KBM-7 (cell line): ENCODE results near the gene PPP1R13B.

Experiments used
- DNase-seq: peaks from one replicate; pipeline ENCODE4 v3.0.0-alpha.2; 2015
- in situ Hi-C: fragments of 300-500 bp; cut with MboI; formaldehyde crosslinking; loops from 2 replicates; pipeline ENCODE4 v1.14.3; 2020; ENCODE audit warnings: low sequenced_read_pairs, low pct_unique_long_range_greater_than_20kb, mixed read lengths

The PPP1R13B gene

GRCh38 chr14:103881268-103882201, 34.2 kb upstream of the PPP1R13B start:
- in situ Hi-C loops: no loop called here
- DNase-seq: no peak

GRCh38 chr14:103880348-103881267, 33.2 kb upstream of the PPP1R13B start:
- in situ Hi-C loops: no loop called here
- DNase-seq: peak; percentile 51

- in situ Hi-C loops: no loop called here
- no peak for DNase-seq
Observed at GRCh38 chr14:103879570-103880347, 32.4 kb upstream of the PPP1R13B start.

GRCh38 chr14:103879118-103879569, 31.8 kb upstream of the PPP1R13B start:
- in situ Hi-C loops: no loop called here
- DNase-seq: no peak

- DNase-seq: no peak
- in situ Hi-C loops: no loop called here
Observed at GRCh38 chr14:103878180-103878579, 30.8 kb upstream of the PPP1R13B start.

GRCh38 chr14:103875010-103875409, 27.6 kb upstream of the PPP1R13B start:
- no peak for DNase-seq
- in situ Hi-C loops: no loop called here

- in situ Hi-C loops: no loop called here
Observed at GRCh38 chr14:103872481-103873113, 25.2 kb upstream of the PPP1R13B start.

GRCh38 chr14:103871596-103872480, 24.5 kb upstream of the PPP1R13B start:
- DNase-seq: no peak

More at GRCh38 chr14:103872481-103873113, 25.2 kb upstream of the PPP1R13B start:
- no peak for DNase-seq

GRCh38 chr14:103870891-103871595, 23.7 kb upstream of the PPP1R13B start:
- DNase-seq: no peak
- in situ Hi-C loops: no loop called here

More at GRCh38 chr14:103871596-103872480, 24.5 kb upstream of the PPP1R13B start:
- in situ Hi-C loops: no loop called here

GRCh38 chr14:103870144-103870876, 22.9 kb upstream of the PPP1R13B start:
- no peak for DNase-seq
- in situ Hi-C loops: no loop called here

GRCh38 chr14:103869406-103870143, 22.2 kb upstream of the PPP1R13B start:
- DNase-seq: no peak
- in situ Hi-C loops: no loop called here

GRCh38 chr14:103868242-103868897, 21.0 kb upstream of the PPP1R13B start:
- in situ Hi-C loops: no loop called here
- DNase-seq: no peak

GRCh38 chr14:103867523-103867953, 20.2 kb upstream of the PPP1R13B start:
- in situ Hi-C loops: no loop called here
- no peak for DNase-seq

- in situ Hi-C loops: no loop called here
- DNase-seq: no peak
Observed at GRCh38 chr14:103867020-103867419, 19.6 kb upstream of the PPP1R13B start.

GRCh38 chr14:103863245-103863644, 15.9 kb upstream of the PPP1R13B start:
- in situ Hi-C loops: no loop called here
- DNase-seq: no peak
